Keratinocyte (primary cell): Measurements from ENCODE around the gene KRTAP9-9. TPM values are rescaled to one million over a fixed set of nuclear protein-coding genes. Genes with fewer than 3 reads are reported as not detected.
A peak's percentile ranks its signal among the peaks of the same experiment; 100 is the strongest.

Experiments
- DNase-seq: peaks from one replicate; pipeline ENCODE4 v3.0.0-alpha.2; 2011; ENCODE audit warnings: low read depth, missing footprints, low spot score
- FAIRE-seq: peaks from 2 replicates; lab custom pipeline; 2011; peaks lifted over from hg19 to GRCh38; lab: Jason Lieb, UNC
- H2AFZ ChIP-seq: 2 replicates; pipeline ENCODE4 v1.6.0; 2012; ENCODE audit warnings: low read length, control low read depth, inconsistent platforms; ENCODE audit not compliant: control insufficient read depth
- H3K27ac ChIP-seq: 2 replicates; pipeline ENCODE4 v1.5.1; 2011; ENCODE audit warnings: low read length; ENCODE audit not compliant: control insufficient read depth, insufficient read depth
- H3K27me3 ChIP-seq: 3 replicates; pipeline ENCODE4 v1.6.0; 2011; ENCODE audit warnings: low read length; ENCODE audit not compliant: control insufficient read depth, insufficient read depth; ENCODE audit errors: extremely low read depth
- H3K36me3 ChIP-seq, 2 experiments: 2 replicates in 1 of 2; 3 replicates in 1 of 2; pipeline ENCODE4 v1.5.1; 2011; ENCODE audit warnings: low read length in 2 of 2, mild to moderate bottlenecking in 1 of 2; ENCODE audit not compliant: control insufficient read depth in 2 of 2, insufficient read depth in 2 of 2; ENCODE audit errors: extremely low read depth in 1 of 2
- H3K4me1 ChIP-seq: 3 replicates; pipeline ENCODE4 v1.5.1; 2011; ENCODE audit warnings: low read length; ENCODE audit not compliant: control insufficient read depth, insufficient read depth; ENCODE audit errors: extremely low read depth
- H3K4me2 ChIP-seq: 3 replicates; pipeline ENCODE4 v1.6.0; 2011; ENCODE audit warnings: low read depth, low read length; ENCODE audit not compliant: control insufficient read depth, insufficient read depth; ENCODE audit errors: extremely low read depth
- H3K4me3 ChIP-seq, 3 experiments: fragments of 200-600 bp in 1 of 3; sonication (generic) in 1 of 3; 2 replicates in 2 of 3; 3 replicates in 1 of 3; pipeline ENCODE4 v1.5.1; 2011 to 2016; ENCODE audit warnings: low read length in 3 of 3, mild to moderate bottlenecking in 3 of 3, control low read depth in 2 of 3, inconsistent platforms in 1 of 3, low read depth in 1 of 3, mixed read lengths in 1 of 3, mixed run types in 1 of 3, moderate library complexity in 1 of 3; ENCODE audit not compliant: control insufficient read depth in 2 of 3, insufficient read depth in 2 of 3; ENCODE audit errors: extremely low read depth in 1 of 3
- H3K79me2 ChIP-seq: 2 replicates; pipeline ENCODE4 v1.6.0; 2012; ENCODE audit warnings: low read length; ENCODE audit not compliant: control insufficient read depth, insufficient read depth
- H3K9ac ChIP-seq: 3 replicates; pipeline ENCODE4 v1.6.0; 2011; ENCODE audit warnings: low read length; ENCODE audit not compliant: control insufficient read depth, insufficient read depth; ENCODE audit errors: extremely low read depth
- H3K9me1 ChIP-seq: 3 replicates; pipeline ENCODE4 v1.6.0; 2011; ENCODE audit warnings: low read length; ENCODE audit not compliant: control insufficient read depth, insufficient read depth; ENCODE audit errors: extremely low read depth
- H3K9me3 ChIP-seq: 2 replicates; pipeline ENCODE4 v1.5.1; 2012; ENCODE audit warnings: low read depth, low read length; ENCODE audit not compliant: control insufficient read depth
- H4K20me1 ChIP-seq: 3 replicates; pipeline ENCODE4 v1.6.0; 2011; ENCODE audit warnings: low read length; ENCODE audit not compliant: control insufficient read depth, insufficient read depth; ENCODE audit errors: extremely low read depth
- CTCF ChIP-seq, 3 experiments: IDR thresholded peaks in 1 of 3; conservative IDR thresholded peaks in 1 of 3; optimal IDR thresholded peaks in 1 of 3; 2 replicates in 2 of 3; 3 replicates in 1 of 3; pipeline versions ENCODE3 to v1.5.1; 2011; ENCODE audit warnings: low read length in 3 of 3, mild to moderate bottlenecking in 3 of 3, moderate library complexity in 2 of 3, control low read depth in 1 of 3, inconsistent platforms in 1 of 3; ENCODE audit not compliant: insufficient read depth in 2 of 3; ENCODE audit errors: extremely low read depth in 1 of 3
- EZH2 ChIP-seq: IDR thresholded peaks from one replicate; pipeline ENCODE4 v1.6.1; 2012; ENCODE audit warnings: inconsistent platforms, mild to moderate bottlenecking, low read length, moderate library complexity
- dilution Hi-C: fragments of 300-500 bp; cut with MboI; formaldehyde crosslinking; loops from one replicate; pipeline ENCODE4 v1.7.0; 2020; ENCODE audit warnings: low sequenced_read_pairs; ENCODE audit not compliant: extremely low pct_ligation_motif_present
- polyA plus RNA-seq, 5 experiments: library from polyadenylated mRNA; depleted of rRNA in 3 of 5; stranded (reverse) in 3 of 5; stranded (forward) in 1 of 5; unstranded in 1 of 5; fragments of >200 nt; gene quantifications; 1 replicate in 1 of 5; 2 replicates in 3 of 5; 3 replicates in 1 of 5; pipeline versions ENCODE4 v1.2.1 to v1.2.3, GENCODE V29; 2011 to 2012; ENCODE audit warnings: missing spikeins in 2 of 5, low read depth in 1 of 5, low replicate concordance in 1 of 5

Gene KRTAP9-9
- polyA plus RNA-seq, 1 donor (not counting 4 experiments of a cell fraction or from before 2014, with no cell fraction given) = not detected

- H3K27me3 ChIP-seq = no peaks in the 10 kb centered on the region
- H3K9ac ChIP-seq = no peak overlapping the region
- H3K36me3 ChIP-seq = no peaks in the 10 kb centered on the region
- H2AFZ ChIP-seq = no peak overlapping the region
- H3K27ac ChIP-seq = no peak overlapping the region
- dilution Hi-C loops = no loop called here
- no peaks in the 10 kb centered on the region for H3K9me3 ChIP-seq
- H3K4me3 ChIP-seq = no peak overlapping the region
- H4K20me1 ChIP-seq = no peaks in the 10 kb centered on the region
- no peak overlapping the region for H3K4me2 ChIP-seq
- TF ChIP-seq EZH2 (no peak), CTCF (optimal IDR thresholded peaks at IDR 0.05 in 1 of 3, IDR thresholded peaks at IDR 0.05 in 1 of 3, conservative IDR thresholded peaks at IDR 0.05 in 1 of 3; ENCODE audit: extremely low read depth in 1 of 3, insufficient read depth in 2 of 3, low read length in 3 of 3) (no peak)
- FAIRE-seq (no peak), DNase-seq (no peak)
- H3K9me1 ChIP-seq = no peaks in the 10 kb centered on the region
- peaks cover 13% of the 10 kb centered on the region for H3K4me1 ChIP-seq
- no peaks in the 10 kb centered on the region for H3K79me2 ChIP-seq
Observed at GRCh38 chr17:41294016-41294415, 38.8 kb downstream of the KRTAP9-9 start.

DNA sequence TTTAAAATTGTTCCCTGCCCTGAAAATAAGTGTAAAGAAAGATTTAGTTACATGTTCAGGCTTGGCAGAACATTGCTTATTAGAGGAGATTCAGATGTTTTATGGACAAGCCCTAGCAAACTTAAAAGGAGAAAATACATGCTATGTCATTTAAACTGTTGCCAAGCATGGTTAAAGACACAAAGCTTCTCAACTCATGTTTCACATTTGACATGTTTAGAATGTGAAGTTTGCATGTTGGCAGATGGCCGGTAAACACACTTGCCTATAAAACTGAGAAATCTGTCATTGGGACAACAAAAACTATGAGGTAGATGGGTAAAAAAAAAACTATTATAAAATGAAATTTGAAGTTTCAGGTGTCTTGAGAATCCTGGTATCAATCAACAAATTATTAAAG lies 41.7 kb downstream of the KRTAP9-9 start:
- no peak overlapping the region for H3K27ac ChIP-seq
- no peaks in the 10 kb centered on the region for H3K9me1 ChIP-seq
- dilution Hi-C loops = no loop called here
- H3K36me3 ChIP-seq = no peaks in the 10 kb centered on the region
- peaks cover 12% of the 10 kb centered on the region for H3K4me1 ChIP-seq
- no peak overlapping the region for H3K4me3 ChIP-seq
- H3K79me2 ChIP-seq = no peaks in the 10 kb centered on the region
- H2AFZ ChIP-seq = peak overlapping the region; percentile 49
- FAIRE-seq = no peak
- DNase-seq = no peak
- H3K9me3 ChIP-seq = no peaks in the 10 kb centered on the region
- H3K4me2 ChIP-seq = no peak overlapping the region
- TF ChIP-seq EZH2 (no peak), CTCF (optimal IDR thresholded peaks at IDR 0.05 in 1 of 3, IDR thresholded peaks at IDR 0.05 in 1 of 3, conservative IDR thresholded peaks at IDR 0.05 in 1 of 3; ENCODE audit: extremely low read depth in 1 of 3, insufficient read depth in 2 of 3, low read length in 3 of 3) (no peak)
- H3K9ac ChIP-seq = no peak overlapping the region
- H4K20me1 ChIP-seq = no peaks in the 10 kb centered on the region
- H3K27me3 ChIP-seq = no peaks in the 10 kb centered on the region
